NCI-H526 treated with DMSO at 0.1 percent for 48 hours (cell line): ENCODE results near the gene KL.

Experiments
- DNase-seq: peaks from one replicate; lab custom pipeline; 2025; lab: John Stamatoyannopoulos, UW

KL gene

GRCh38 chr13:33112766-33113165 is 96.5 kb downstream of the KL start:
- DNase-seq = no peak

DNA sequence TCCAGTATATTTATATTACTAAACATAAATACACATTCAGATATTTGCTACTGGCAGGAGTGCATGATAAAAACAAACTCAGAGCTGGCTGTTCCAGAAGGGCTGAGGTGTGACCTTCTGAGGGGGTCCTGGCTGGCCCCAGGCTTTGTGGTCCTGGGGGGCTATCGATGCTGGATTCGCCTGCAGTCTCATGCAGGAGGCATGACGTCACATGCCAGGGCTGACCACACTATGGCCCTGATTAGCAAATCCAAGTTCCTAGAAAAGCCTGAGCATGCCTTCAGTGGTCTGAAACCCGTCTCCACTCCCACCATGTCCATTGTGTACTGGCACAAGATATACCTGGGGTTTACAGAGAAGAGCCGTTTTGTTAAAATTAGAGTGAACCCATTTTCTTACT is 97.9 kb downstream of the KL start:
- no peak for DNase-seq

DNA sequence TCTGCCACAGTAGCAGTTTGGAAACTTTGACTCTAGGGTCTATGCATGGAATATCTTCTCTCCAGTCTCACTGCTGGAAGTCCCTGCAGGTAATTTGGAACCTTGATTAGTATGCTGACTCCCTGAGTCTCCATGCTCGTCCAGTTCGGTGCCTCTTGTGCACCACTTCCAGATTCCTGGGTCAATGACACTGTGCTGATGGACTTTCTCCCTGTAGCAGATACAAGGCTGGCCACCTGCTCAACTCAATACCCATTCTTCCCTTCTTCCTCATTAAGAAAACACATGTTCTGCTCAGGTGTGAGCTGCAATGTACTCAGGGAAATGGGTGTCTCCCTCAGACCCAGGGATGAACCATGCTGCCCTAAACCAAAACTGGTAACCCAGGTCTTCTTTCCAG is 99.1 kb downstream of the KL start:
- DNase-seq = no peak
